Liver (tissue), 3 donors: ENCODE data around the gene ENTPD1.

Source experiments
- ATF3 ChIP-seq: IDR thresholded peaks from 2 replicates; pipeline ENCODE4 v1.6.1; 2016; ENCODE audit warnings: antibody characterized with exemption
- CTCF ChIP-seq: fragments of 150-350 bp; IDR thresholded peaks from 2 replicates; pipeline ENCODE4 v1.5.1; 2017; ENCODE audit warnings: improper control_type of control experiment, low read depth, low read length; ENCODE audit not compliant: missing input control
- FOXA2 ChIP-seq: IDR thresholded peaks from 2 replicates; pipeline ENCODE4 v1.6.1; 2016; ENCODE audit warnings: antibody characterized with exemption
- JUND ChIP-seq, 2 donors: IDR thresholded peaks; 2 replicates each; pipeline ENCODE4 v1.6.1; 2016; ENCODE audit warnings: antibody characterized with exemption in 2 of 2
- RAD21 ChIP-seq, 2 donors: IDR thresholded peaks; 2 replicates each; pipeline ENCODE4 v1.6.1; 2016; ENCODE audit warnings: antibody characterized with exemption in 2 of 2, mild to moderate bottlenecking in 2 of 2
- TAF1 ChIP-seq: conservative IDR thresholded peaks from 2 replicates; pipeline ENCODE4 v1.6.1; 2016; ENCODE audit warnings: antibody characterized with exemption, mild to moderate bottlenecking
- YY1 ChIP-seq: IDR thresholded peaks from 2 replicates; pipeline ENCODE4 v1.6.1; 2016; ENCODE audit warnings: antibody characterized with exemption, mild to moderate bottlenecking
- donor health status: healthy.
- donor health status: healthy.

- TF ChIP-seq CTCF, result no peak
- TF ChIP-seq RAD21 (IDR thresholded peaks at IDR 0.05), result no peak
- no peak for TF ChIP-seq YY1
- TF ChIP-seq FOXA2, result no peak
- TF ChIP-seq ATF3, result no peak
- TF ChIP-seq JUND (IDR thresholded peaks at IDR 0.05), result no peak
- TF ChIP-seq TAF1, result no peak
Measured at GRCh38 chr10:95790982-95791381, 35.0 kb downstream of the ENTPD1 start.
